Keratinocyte (primary cell): ENCODE measurements around the gene DIP2B. TPM values are rescaled to one million over a fixed set of nuclear protein-coding genes. Genes with fewer than 3 reads are reported as not detected.
A peak's percentile ranks its signal among the peaks of the same experiment; 100 is the strongest.

Source experiments
- DNase-seq: peaks from one replicate; pipeline ENCODE4 v3.0.0-alpha.2; 2011; ENCODE audit warnings: low read depth, missing footprints, low spot score
- FAIRE-seq: peaks from 2 replicates; lab custom pipeline; 2011; peaks lifted over from hg19 to GRCh38; lab: Jason Lieb, UNC
- H2AFZ ChIP-seq: 2 replicates; pipeline ENCODE4 v1.6.0; 2012; ENCODE audit warnings: low read length, control low read depth, inconsistent platforms; ENCODE audit not compliant: control insufficient read depth
- H3K27ac ChIP-seq: 2 replicates; pipeline ENCODE4 v1.5.1; 2011; ENCODE audit warnings: low read length; ENCODE audit not compliant: control insufficient read depth, insufficient read depth
- H3K27me3 ChIP-seq: 3 replicates; pipeline ENCODE4 v1.6.0; 2011; ENCODE audit warnings: low read length; ENCODE audit not compliant: control insufficient read depth, insufficient read depth; ENCODE audit errors: extremely low read depth
- H3K36me3 ChIP-seq, 2 experiments: 2 replicates in 1 of 2; 3 replicates in 1 of 2; pipeline ENCODE4 v1.5.1; 2011; ENCODE audit warnings: low read length in 2 of 2, mild to moderate bottlenecking in 1 of 2; ENCODE audit not compliant: control insufficient read depth in 2 of 2, insufficient read depth in 2 of 2; ENCODE audit errors: extremely low read depth in 1 of 2
- H3K4me1 ChIP-seq: 3 replicates; pipeline ENCODE4 v1.5.1; 2011; ENCODE audit warnings: low read length; ENCODE audit not compliant: control insufficient read depth, insufficient read depth; ENCODE audit errors: extremely low read depth
- H3K4me2 ChIP-seq: 3 replicates; pipeline ENCODE4 v1.6.0; 2011; ENCODE audit warnings: low read depth, low read length; ENCODE audit not compliant: control insufficient read depth, insufficient read depth; ENCODE audit errors: extremely low read depth
- H3K4me3 ChIP-seq, 3 experiments: fragments of 200-600 bp in 1 of 3; sonication (generic) in 1 of 3; 2 replicates in 2 of 3; 3 replicates in 1 of 3; pipeline ENCODE4 v1.5.1; 2011 to 2016; ENCODE audit warnings: low read length in 3 of 3, mild to moderate bottlenecking in 3 of 3, control low read depth in 2 of 3, inconsistent platforms in 1 of 3, low read depth in 1 of 3, mixed read lengths in 1 of 3, mixed run types in 1 of 3, moderate library complexity in 1 of 3; ENCODE audit not compliant: control insufficient read depth in 2 of 3, insufficient read depth in 2 of 3; ENCODE audit errors: extremely low read depth in 1 of 3
- H3K79me2 ChIP-seq: 2 replicates; pipeline ENCODE4 v1.6.0; 2012; ENCODE audit warnings: low read length; ENCODE audit not compliant: control insufficient read depth, insufficient read depth
- H3K9ac ChIP-seq: 3 replicates; pipeline ENCODE4 v1.6.0; 2011; ENCODE audit warnings: low read length; ENCODE audit not compliant: control insufficient read depth, insufficient read depth; ENCODE audit errors: extremely low read depth
- H3K9me1 ChIP-seq: 3 replicates; pipeline ENCODE4 v1.6.0; 2011; ENCODE audit warnings: low read length; ENCODE audit not compliant: control insufficient read depth, insufficient read depth; ENCODE audit errors: extremely low read depth
- H3K9me3 ChIP-seq: 2 replicates; pipeline ENCODE4 v1.5.1; 2012; ENCODE audit warnings: low read depth, low read length; ENCODE audit not compliant: control insufficient read depth
- H4K20me1 ChIP-seq: 3 replicates; pipeline ENCODE4 v1.6.0; 2011; ENCODE audit warnings: low read length; ENCODE audit not compliant: control insufficient read depth, insufficient read depth; ENCODE audit errors: extremely low read depth
- CTCF ChIP-seq, 3 experiments: IDR thresholded peaks in 1 of 3; conservative IDR thresholded peaks in 1 of 3; optimal IDR thresholded peaks in 1 of 3; 2 replicates in 2 of 3; 3 replicates in 1 of 3; pipeline versions ENCODE3 to v1.5.1; 2011; ENCODE audit warnings: low read length in 3 of 3, mild to moderate bottlenecking in 3 of 3, moderate library complexity in 2 of 3, control low read depth in 1 of 3, inconsistent platforms in 1 of 3; ENCODE audit not compliant: insufficient read depth in 2 of 3; ENCODE audit errors: extremely low read depth in 1 of 3
- EZH2 ChIP-seq: IDR thresholded peaks from one replicate; pipeline ENCODE4 v1.6.1; 2012; ENCODE audit warnings: inconsistent platforms, mild to moderate bottlenecking, low read length, moderate library complexity
- dilution Hi-C: fragments of 300-500 bp; cut with MboI; formaldehyde crosslinking; loops from one replicate; pipeline ENCODE4 v1.7.0; 2020; ENCODE audit warnings: low sequenced_read_pairs; ENCODE audit not compliant: extremely low pct_ligation_motif_present
- polyA minus RNA-seq, 3 experiments: library from RNA; depleted of rRNA, polyadenylated mRNA; stranded (reverse); fragments of >200 nt; gene quantifications; 1 replicate in 1 of 3; 2 replicates in 1 of 3; 3 replicates in 1 of 3; pipeline ENCODE4 v1.2.3, GENCODE V29; 2011
- polyA plus RNA-seq, 5 experiments: library from polyadenylated mRNA; depleted of rRNA in 3 of 5; stranded (reverse) in 3 of 5; stranded (forward) in 1 of 5; unstranded in 1 of 5; fragments of >200 nt; gene quantifications; 1 replicate in 1 of 5; 2 replicates in 3 of 5; 3 replicates in 1 of 5; pipeline versions ENCODE4 v1.2.1 to v1.2.3, GENCODE V29; 2011 to 2012; ENCODE audit warnings: missing spikeins in 2 of 5, low read depth in 1 of 5, low replicate concordance in 1 of 5

DIP2B gene
- polyA plus RNA-seq (29.7 to 30.2 TPM (median 30.2 TPM) in 3 replicates), polyA minus RNA-seq (79.5 to 84.6 TPM (median 80.3 TPM) in 3 replicates)
- 9.5 TPM for polyA plus RNA-seq (2011; ENCODE audit: low read depth)
- polyA plus RNA-seq (2011; cell fraction: cytosol; rRNA removed) = 17.2 and 28.4 TPM in 2 replicates
- 43.5 and 49.3 TPM in 2 replicates for polyA plus RNA-seq (2011; cell fraction: nucleus; rRNA removed)
- polyA plus RNA-seq (2012; ENCODE audit: low replicate concordance) = 18.2 and 20.6 TPM in 2 replicates
- polyA minus RNA-seq (2011; cell fraction: cytosol; rRNA and poly(A)+ RNA removed) = 38.6 TPM
- 71.1 and 114 TPM in 2 replicates for polyA minus RNA-seq (2011; cell fraction: nucleus; rRNA and poly(A)+ RNA removed)

GRCh38 chr12:50504798-50505674 lies at the start of gene DIP2B:
DIP2B (plus strand) TSS chr12:50504985; CDS start chr12:50505141, 156 bp downstream.
- Histone ChIP-seq H3K9me3 (no peaks in the 10 kb centered on the region), H3K4me1 (peaks cover 35% of the 10 kb centered on the region), H3K9ac (peak within 1 kb of the TSS; percentile 98), H4K20me1 (no peaks in the 10 kb centered on the region), H3K27me3 (no peaks in the 10 kb centered on the region), H3K79me2 (peaks cover 52% of the 10 kb centered on the region), H3K27ac (peak within 1 kb of the TSS; percentile 94), H2AFZ (peak within 1 kb of the TSS; percentile 97), H3K36me3 (peaks cover 0 to 2% of the 10 kb centered on the region in 2 experiments), H3K4me3 (peak within 1 kb of the TSS; percentile 74 to 75 (median 74)), H3K4me2 (peak within 1 kb of the TSS; percentile 98), H3K9me1 (no peaks in the 10 kb centered on the region)
- dilution Hi-C loops = no loop called here
- TF ChIP-seq EZH2 (no peak), CTCF (optimal IDR thresholded peaks at IDR 0.05 in 1 of 3, IDR thresholded peaks at IDR 0.05 in 1 of 3, conservative IDR thresholded peaks at IDR 0.05 in 1 of 3; ENCODE audit: extremely low read depth in 1 of 3, insufficient read depth in 2 of 3, low read length in 3 of 3) (peak; percentile 87 to 99 (median 94))
- DNase-seq = peak; percentile 25
- FAIRE-seq = no peak

GRCh38 chr12:50458606-50459005 lies 46.2 kb upstream of the DIP2B start:
- Histone ChIP-seq H3K9me3 (no peaks in the 10 kb centered on the region), H3K4me2 (no peak overlapping the region)
- FAIRE-seq = peak; percentile 52

More at GRCh38 chr12:50458606-50459005, 46.2 kb upstream of the DIP2B start:
- Histone ChIP-seq H2AFZ (no peak overlapping the region), H3K9me1 (no peaks in the 10 kb centered on the region), H3K4me1 (peaks cover 12% of the 10 kb centered on the region), H3K4me3 (no peak overlapping the region), H3K9ac (no peak overlapping the region), H4K20me1 (no peaks in the 10 kb centered on the region), H3K27me3 (no peaks in the 10 kb centered on the region), H3K79me2 (no peaks in the 10 kb centered on the region), H3K36me3 (peaks cover 10 to 24% of the 10 kb centered on the region in 2 experiments), H3K27ac (no peak overlapping the region)
- DNase-seq = peak; percentile 7
- no peak for TF ChIP-seq EZH2
- TF ChIP-seq CTCF (optimal IDR thresholded peaks at IDR 0.05 in 1 of 3, IDR thresholded peaks at IDR 0.05 in 1 of 3, conservative IDR thresholded peaks at IDR 0.05 in 1 of 3; ENCODE audit: extremely low read depth in 1 of 3, insufficient read depth in 2 of 3, low read length in 3 of 3) = no peak
- dilution Hi-C loops = no loop called here
